Panc1 (cell line): ENCODE results near the gene CDK5. TPM values are rescaled to one million over a fixed set of nuclear protein-coding genes. Genes with fewer than 3 reads are reported as not detected.

Source experiments
- ATAC-seq: fragments of 200-7000 bp; cut with Tn5 transposase; 2 replicates; pipeline ENCODE4 v1.9.1; 2020; ENCODE audit warnings: mild to moderate bottlenecking, moderate library complexity
- BruUV-seq: library from RNA; stranded (reverse); fragments of 400-500 nt; replicated peaks from 2 replicates; lab custom pipeline; 2021; lab: Mats Ljungman, UMichigan
- CTCF ChIA-PET: fragments of 300-600 bp; sonication (Branson Sonifier 250); formaldehyde crosslinking; loops from one replicate; lab custom pipeline; 2022; ENCODE audit warnings: antibody characterized with exemption; lab: Charles Lee
- POLR2A ChIA-PET: fragments of 300-600 bp; sonication (Branson Sonifier 250); formaldehyde crosslinking; loops from one replicate; lab custom pipeline; 2022; ENCODE audit warnings: antibody characterized with exemption; lab: Charles Lee
- DNase-seq: peaks from one replicate; pipeline ENCODE4 v3.0.0-alpha.2; 2010; ENCODE audit warnings: low read depth, low spot score
- H3K27ac ChIP-seq: 2 replicates; pipeline ENCODE4 v1.5.1; 2011; ENCODE audit warnings: mild to moderate bottlenecking, low read length, inconsistent platforms
- H3K27me3 ChIP-seq: fragments of 200-500 bp; sonication (Bioruptor generic); 2 replicates; pipeline ENCODE4 v1.6.0; 2014; ENCODE audit warnings: low read length, inconsistent platforms; ENCODE audit not compliant: control insufficient read depth, insufficient read depth
- H3K36me3 ChIP-seq: fragments of 200-500 bp; sonication (Bioruptor generic); 2 replicates; pipeline ENCODE4 v1.5.1; 2014; ENCODE audit warnings: inconsistent platforms, mild to moderate bottlenecking, low read length, moderate library complexity; ENCODE audit not compliant: control insufficient read depth, insufficient read depth
- H3K4me1 ChIP-seq: 2 replicates; pipeline ENCODE4 v1.5.1; 2011; ENCODE audit warnings: inconsistent platforms, mild to moderate bottlenecking, low read length, moderate library complexity; ENCODE audit not compliant: control insufficient read depth, insufficient read depth
- H3K4me3 ChIP-seq, 2 experiments: 2 replicates each; pipeline ENCODE4 v1.5.1; 2011 to 2012; ENCODE audit warnings: low read depth in 2 of 2, low read length in 2 of 2, mild to moderate bottlenecking in 2 of 2, inconsistent platforms in 1 of 2, moderate library complexity in 1 of 2
- H3K9me3 ChIP-seq: fragments of 200-500 bp; sonication (Bioruptor generic); 2 replicates; pipeline ENCODE4 v1.5.1; 2014; ENCODE audit warnings: low read depth, mild to moderate bottlenecking, inconsistent platforms, low read length, moderate library complexity; ENCODE audit not compliant: control insufficient read depth, insufficient read depth
- CTCF ChIP-seq: fragments of 450-650 bp; IDR thresholded peaks from 2 replicates; pipeline ENCODE4 v1.5.1; 2017; ENCODE audit warnings: mild to moderate bottlenecking
- POLR2AphosphoS5 ChIP-seq: IDR thresholded peaks from 2 replicates; pipeline ENCODE4 v1.6.1; 2012; ENCODE audit warnings: mild to moderate bottlenecking, low read depth, low read length, moderate library complexity
- REST ChIP-seq, 2 experiments: IDR thresholded peaks; 2 replicates each; pipeline ENCODE4 v1.6.1; 2011 to 2012; ENCODE audit warnings: low read depth in 2 of 2, control low read depth in 1 of 2, low read length in 1 of 2, mild to moderate bottlenecking in 1 of 2, moderate library complexity in 1 of 2; ENCODE audit not compliant: insufficient read depth in 1 of 2
- SIN3A ChIP-seq: IDR thresholded peaks from 2 replicates; pipeline ENCODE4 v1.6.1; 2012; ENCODE audit warnings: low read depth, mild to moderate bottlenecking, low read length, moderate library complexity, borderline replicate concordance; ENCODE audit not compliant: insufficient read depth
- TCF7L2 ChIP-seq: IDR thresholded peaks from 2 replicates; pipeline ENCODE4 v1.6.1; 2011; ENCODE audit warnings: mild to moderate bottlenecking, low read depth, low read length, inconsistent platforms
- in situ Hi-C: cut with HindIII; loops from 2 replicates; pipeline ENCODE4 v1.10.0; 2016; ENCODE audit warnings: low sequenced_read_pairs, low pct_unique_long_range_greater_than_20kb
- intact Hi-C: fragments of 100-400 bp; cut with micrococcal nuclease; formaldehyde crosslinking; loops from one replicate; pipeline ENCODE4 v1.10.0; 2022; ENCODE audit not compliant: unreplicated experiment
- total RNA-seq: library from RNA; stranded (reverse); gene quantifications from one replicate; pipeline ENCODE4 v1.2.1, GENCODE V29; 2021; ENCODE audit not compliant: unreplicated experiment

The CDK5 gene
- total RNA-seq, 1 experiment from 2014 or later = 25.6 TPM

DNA sequence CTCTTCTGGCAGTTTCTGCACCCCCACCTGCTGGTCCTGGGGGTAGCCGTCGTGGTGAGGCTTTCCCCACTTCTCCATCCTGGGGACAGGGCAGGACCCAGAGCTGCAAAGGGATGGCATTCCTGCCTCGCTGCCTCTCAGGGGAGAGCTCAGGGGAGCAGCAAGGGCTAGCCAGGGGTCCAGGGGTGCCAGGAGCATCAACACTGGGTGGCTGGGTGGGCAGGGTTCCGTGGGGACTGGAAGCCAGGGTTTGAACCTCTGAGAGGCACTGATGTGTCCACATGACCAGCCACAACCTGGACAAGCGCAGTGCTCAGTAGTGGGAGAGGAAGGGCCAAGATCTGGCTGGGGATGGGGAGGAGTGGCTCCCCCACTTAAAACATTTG, 23.8 kb downstream of the CDK5 start:
- BruUV-seq = no TSS peak
- no peak overlapping the region for H3K27ac ChIP-seq
- DNase-seq (no peak), ATAC-seq (no peak)
- intact Hi-C loops = no loop called here
- ChIA-PET CTCF (interaction anchor here (0.7 kb wide), 1 partner anchor 71 kb away, joined by 3 read pairs; no protein-coding TSS in a partner anchor), POLR2A (no interaction called here)
- TF ChIP-seq TCF7L2 = no peak
- TF ChIP-seq REST (IDR thresholded peaks at IDR 0.05; ENCODE audit: insufficient read depth in 1 of 2, low read depth in 2 of 2, low read length in 1 of 2) = no peak
- TF ChIP-seq SIN3A = no peak
- TF ChIP-seq POLR2AphosphoS5 = no peak
- TF ChIP-seq CTCF = no peak
- in situ Hi-C loops = no loop called here
- H3K4me1 ChIP-seq = peaks cover 4% of the 10 kb centered on the region
- no peaks in the 10 kb centered on the region for H3K36me3 ChIP-seq
- H3K27me3 ChIP-seq = no peaks in the 10 kb centered on the region
- H3K9me3 ChIP-seq = no peaks in the 10 kb centered on the region
- H3K4me3 ChIP-seq = no peak overlapping the region

GRCh38 chr7:151032936-151033863, 24.5 kb downstream of the CDK5 start:
- intact Hi-C loops (no loop called here), in situ Hi-C loops (no loop called here)
- Histone ChIP-seq H3K4me3 (no peak overlapping the region), H3K9me3 (no peaks in the 10 kb centered on the region), H3K4me1 (no peaks in the 10 kb centered on the region), H3K36me3 (no peaks in the 10 kb centered on the region), H3K27ac (no peak overlapping the region), H3K27me3 (no peaks in the 10 kb centered on the region)
- DNase-seq = no peak
- TF ChIP-seq POLR2AphosphoS5 (no peak), TCF7L2 (no peak), CTCF (no peak), SIN3A (no peak), REST (IDR thresholded peaks at IDR 0.05; ENCODE audit: insufficient read depth in 1 of 2, low read depth in 2 of 2, low read length in 1 of 2) (no peak)
- CTCF ChIA-PET = interaction anchor here (0.7 kb wide), 1 partner anchor 70 kb away, joined by 3 read pairs; no protein-coding TSS in a partner anchor
- no TSS peak for BruUV-seq
- no peak for ATAC-seq
- POLR2A ChIA-PET = interaction anchor here (0.6 kb wide), 1 partner anchor 62 kb away, joined by 15 read pairs; no protein-coding TSS in a partner anchor
